GM12878 (cell line): Measurements from ENCODE around the gene SERPINA9. TPM values are rescaled to one million over a fixed set of nuclear protein-coding genes. Genes with fewer than 3 reads are reported as not detected.

Experiments used
- ATAC-seq: fragments of 200-7000 bp; cut with Tn5 transposase; 3 replicates; pipeline ENCODE4 v1.9.1; 2020; ENCODE audit warnings: mild to moderate bottlenecking, moderate library complexity
- BruUV-seq: library from RNA; stranded (reverse); fragments of 400-500 nt; replicated peaks from 2 replicates; lab custom pipeline; 2021; lab: Mats Ljungman, UMichigan
- CTCF ChIA-PET: fragments of 300-600 bp; sonication (Branson Sonifier 250); formaldehyde crosslinking; extraction: SDS; loops from one replicate; lab custom pipeline; 2021; ENCODE audit warnings: inconsistent platforms; lab: Yijun Ruan, JAX
- POLR2A ChIA-PET: fragments of 350-600 bp; formaldehyde crosslinking; extraction: SDS; loops from one replicate; lab custom pipeline; 2021; ENCODE audit warnings: inconsistent platforms; lab: Charles Lee
- RAD21 ChIA-PET: fragments of 300-600 bp; sonication (Branson Sonifier 250); formaldehyde crosslinking; loops from one replicate; lab custom pipeline; 2023; ENCODE audit warnings: antibody characterized with exemption; ENCODE audit not compliant: unreplicated experiment; lab: Charles Lee
- SMC1A ChIA-PET: fragments of 300-600 bp; sonication (Branson Sonifier 250); formaldehyde crosslinking; loops from one replicate; lab custom pipeline; 2023; ENCODE audit not compliant: unreplicated experiment, uncharacterized antibody; lab: Charles Lee
- DNase-seq: peaks from one replicate; pipeline ENCODE4 v3.0.0-alpha.2; 2011; ENCODE audit warnings: low read depth, low spot score
- FAIRE-seq: peaks from 3 replicates; lab custom pipeline; 2011; peaks lifted over from hg19 to GRCh38; lab: Jason Lieb, UNC
- H2AFZ ChIP-seq: 2 replicates; pipeline ENCODE4 v1.6.0; 2011; ENCODE audit warnings: low read depth, low read length, control low read depth; ENCODE audit not compliant: control insufficient read depth
- H3K27ac ChIP-seq: 2 replicates; pipeline ENCODE4 v1.5.1; 2011; ENCODE audit warnings: control low read depth; ENCODE audit not compliant: control insufficient read depth, insufficient read depth
- H3K27me3 ChIP-seq, 2 experiments: replicated peaks in 1 of 2; 2 replicates each; pipeline versions ENCODE4 v1.6.0 to v1.6.1; 2011; ENCODE audit warnings: low read length in 1 of 2; ENCODE audit not compliant: control insufficient read depth in 2 of 2, insufficient read depth in 2 of 2
- H3K36me3 ChIP-seq, 2 experiments: 2 replicates each; pipeline ENCODE4 v1.5.1; 2011; ENCODE audit warnings: low read length in 1 of 2; ENCODE audit not compliant: control insufficient read depth in 2 of 2, insufficient read depth in 2 of 2
- H3K4me1 ChIP-seq: 2 replicates; pipeline ENCODE4 v1.6.1; 2011; ENCODE audit warnings: mild to moderate bottlenecking, low read length, moderate library complexity, mixed read lengths; ENCODE audit not compliant: control insufficient read depth, insufficient read depth
- H3K4me2 ChIP-seq: 2 replicates; pipeline ENCODE4 v1.6.0; 2011; ENCODE audit warnings: control low read depth; ENCODE audit not compliant: control insufficient read depth, insufficient read depth
- H3K4me3 ChIP-seq: fragments of 200-600 bp; sonication (generic); 2 replicates; pipeline ENCODE4 v1.5.1; 2016
- H3K79me2 ChIP-seq: 2 replicates; pipeline ENCODE4 v1.6.0; 2011; ENCODE audit warnings: low read length; ENCODE audit not compliant: control insufficient read depth, insufficient read depth
- H3K9ac ChIP-seq: 2 replicates; pipeline ENCODE4 v1.8.0; 2011; ENCODE audit warnings: low read length, control low read depth, mixed read lengths; ENCODE audit not compliant: control insufficient read depth, insufficient read depth
- H3K9me3 ChIP-seq: replicated peaks from 3 replicates; pipeline ENCODE4 v1.5.1; 2011; ENCODE audit warnings: mild to moderate bottlenecking, low read length; ENCODE audit not compliant: control insufficient read depth, insufficient read depth
- H4K20me1 ChIP-seq: 2 replicates; pipeline ENCODE4 v1.6.0; 2011; ENCODE audit not compliant: control insufficient read depth, insufficient read depth
- EP300 ChIP-seq, 2 experiments: fragments of 150-350 bp in 1 of 2; IDR thresholded peaks; 2 replicates each; pipeline ENCODE4 v1.6.1; 2011 to 2012; ENCODE audit warnings: low read depth in 2 of 2, low read length in 2 of 2, borderline replicate concordance in 1 of 2, improper control_type of control experiment in 1 of 2, inconsistent platforms in 1 of 2; ENCODE audit not compliant: control insufficient read depth in 1 of 2
- MYB ChIP-seq: fragments of 150-350 bp; IDR thresholded peaks from 2 replicates; pipeline ENCODE4 v1.6.1; 2014; ENCODE audit warnings: mild to moderate bottlenecking, low read depth, low read length, borderline replicate concordance
- MYC ChIP-seq: IDR thresholded peaks from 2 replicates; pipeline ENCODE4 v1.6.1; 2011; ENCODE audit warnings: mild to moderate bottlenecking, low read length, moderate library complexity, inconsistent platforms; ENCODE audit not compliant: insufficient read depth, insufficient replicate concordance, insufficient read length, severe bottlenecking
- NBN ChIP-seq: fragments of 450-650 bp; IDR thresholded peaks from 2 replicates; pipeline ENCODE4 v1.6.1; 2016
- PAX5 ChIP-seq: IDR thresholded peaks from 2 replicates; pipeline ENCODE4 v1.6.1; 2011; ENCODE audit warnings: low read depth, low read length, borderline replicate concordance
- POU2F2 ChIP-seq: IDR thresholded peaks from 3 replicates; pipeline ENCODE4 v1.6.1; 2011; ENCODE audit warnings: low read depth, mild to moderate bottlenecking, low read length, borderline replicate concordance
- RFX5 ChIP-seq: IDR thresholded peaks from 2 replicates; pipeline ENCODE4 v1.6.1; 2011; ENCODE audit warnings: low read depth, low read length, improper control_type of control experiment
- SMARCA5 ChIP-seq: fragments of 450-650 bp; IDR thresholded peaks from 2 replicates; pipeline ENCODE4 v1.6.1; 2017; ENCODE audit warnings: mild to moderate bottlenecking
- ZNF207 ChIP-seq: fragments of 450-650 bp; IDR thresholded peaks from 2 replicates; pipeline ENCODE4 v1.6.1; 2014; ENCODE audit warnings: antibody characterized with exemption, mild to moderate bottlenecking, borderline replicate concordance
- ZZZ3 ChIP-seq: IDR thresholded peaks from 2 replicates; pipeline ENCODE4 v1.6.1; 2011; ENCODE audit warnings: low read depth; ENCODE audit not compliant: control insufficient read depth, insufficient read length
- WGBS: methylation state at CpG from one replicate; pipeline ENCODE4 v1.1.6; 2016; ENCODE audit warnings: low lambda C conversion rate; ENCODE audit not compliant: insufficient replicate concordance, insufficient coverage; ENCODE audit errors: missing lambda C conversion rate; 5-methylcytosine and 5-hydroxymethylcytosine counted together
- in situ Hi-C: fragments of 300-500 bp; cut with MboI; formaldehyde crosslinking; loops from 9 replicates; pipeline ENCODE4 v1.14.3; 2018; ENCODE audit warnings: mixed read lengths
- intact Hi-C: fragments of 100-400 bp; cut with micrococcal nuclease; formaldehyde crosslinking; loops from one replicate; pipeline ENCODE4 v1.14.2; 2022; ENCODE audit not compliant: unreplicated experiment
- polyA plus RNA-seq, 11 experiments: library from polyadenylated mRNA; depleted of rRNA in 4 of 11; unstranded in 6 of 11; stranded (reverse) in 5 of 11; fragments of >200 nt; fragmentation: Nextera tagmentation in 4 of 11; fragmentation: Illumina TruSeq in 1 of 11; extraction: Ambion mirVana in 4 of 11; extraction: Trizol in 1 of 11; gene quantifications; 1 replicate in 1 of 11; 2 replicates in 10 of 11; pipeline versions ENCODE4 v1.2.1 to v1.2.3, GENCODE V29; 2011 to 2016; ENCODE audit warnings: inconsistent platforms in 2 of 11, missing spikeins in 2 of 11, low read depth in 1 of 11
- total RNA-seq, 4 experiments: library from RNA; depleted of rRNA in 3 of 4; stranded (reverse); fragments of >200 nt in 3 of 4; fragmentation: Illumina TruSeq in 1 of 4; extraction: Trizol in 1 of 4; gene quantifications; 2 replicates each; pipeline versions ENCODE4 v1.2.1 to v1.2.3, GENCODE V29; 2013 to 2021
- TF ChIP-seq, protein P1 (sequence below), 3 experiments: IDR thresholded peaks in 2 of 3; conservative IDR thresholded peaks in 1 of 3; 2 replicates each; pipeline ENCODE4 v1.5.1; 2011; ENCODE audit warnings: low read depth in 3 of 3, low read length in 3 of 3, mild to moderate bottlenecking in 3 of 3, control low read depth in 2 of 3, moderate library complexity in 2 of 3, inconsistent platforms in 1 of 3, mixed read lengths in 1 of 3; ENCODE audit not compliant: control insufficient read depth in 2 of 3, insufficient read depth in 1 of 3; ENCODE audit errors: extremely low read depth in 1 of 3

The SERPINA9 gene
- total and polyA plus RNA-seq, 10 of the 15 experiments (the other 5 are each of a cell fraction or from before 2014, with no cell fraction given), result 0.05 TPM; not detected in 9

DNA sequence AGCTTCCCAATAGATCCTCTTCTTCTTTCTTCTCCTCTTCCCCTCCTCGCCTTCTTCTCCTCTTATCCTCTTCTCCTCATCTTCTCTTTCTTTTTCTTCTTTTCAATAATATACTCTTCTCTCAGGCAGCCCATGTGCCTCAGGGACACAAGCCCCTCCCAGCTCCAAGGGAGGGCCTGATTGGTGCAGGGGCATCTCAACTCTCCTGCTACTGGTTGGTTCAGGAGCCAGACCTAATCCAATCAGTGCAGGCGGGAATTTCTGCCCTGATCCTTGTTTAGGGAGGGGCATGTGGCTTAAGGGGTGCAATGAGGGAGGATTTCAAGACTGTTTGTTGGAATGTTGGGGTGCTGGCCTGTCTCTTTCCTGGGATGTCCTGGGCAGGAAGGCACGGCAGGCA is 24.3 kb upstream of the SERPINA9 start:
- DNase-seq (no peak), FAIRE-seq (no peak), ATAC-seq (no peak)
- H3K27ac ChIP-seq, result no peak overlapping the region
- SMC1A ChIA-PET, result no interaction called here
- H3K27me3 ChIP-seq, result no peaks in the 10 kb centered on the region; a peak in 1 of 4 replicates
- in situ Hi-C loops (no loop called here), intact Hi-C loops (no loop called here)
- H3K4me2 ChIP-seq, result no peak overlapping the region
- no TSS peak for BruUV-seq
- H3K9me3 ChIP-seq, result no peaks in the 10 kb centered on the region
- H3K79me2 ChIP-seq, result no peaks in the 10 kb centered on the region
- no peaks in the 10 kb centered on the region for H3K36me3 ChIP-seq
- RAD21 ChIA-PET, result no interaction called here
- CTCF ChIA-PET, result no interaction called here
- no peak for TF ChIP-seq ZNF207
- no peak for TF ChIP-seq EP300 (IDR thresholded peaks at IDR 0.05; ENCODE audit: borderline replicate concordance in 1 of 2, control insufficient read depth in 1 of 2, low read depth in 2 of 2, low read length in 2 of 2)
- TF ChIP-seq MYC, result no peak
- TF ChIP-seq, protein P1, sequence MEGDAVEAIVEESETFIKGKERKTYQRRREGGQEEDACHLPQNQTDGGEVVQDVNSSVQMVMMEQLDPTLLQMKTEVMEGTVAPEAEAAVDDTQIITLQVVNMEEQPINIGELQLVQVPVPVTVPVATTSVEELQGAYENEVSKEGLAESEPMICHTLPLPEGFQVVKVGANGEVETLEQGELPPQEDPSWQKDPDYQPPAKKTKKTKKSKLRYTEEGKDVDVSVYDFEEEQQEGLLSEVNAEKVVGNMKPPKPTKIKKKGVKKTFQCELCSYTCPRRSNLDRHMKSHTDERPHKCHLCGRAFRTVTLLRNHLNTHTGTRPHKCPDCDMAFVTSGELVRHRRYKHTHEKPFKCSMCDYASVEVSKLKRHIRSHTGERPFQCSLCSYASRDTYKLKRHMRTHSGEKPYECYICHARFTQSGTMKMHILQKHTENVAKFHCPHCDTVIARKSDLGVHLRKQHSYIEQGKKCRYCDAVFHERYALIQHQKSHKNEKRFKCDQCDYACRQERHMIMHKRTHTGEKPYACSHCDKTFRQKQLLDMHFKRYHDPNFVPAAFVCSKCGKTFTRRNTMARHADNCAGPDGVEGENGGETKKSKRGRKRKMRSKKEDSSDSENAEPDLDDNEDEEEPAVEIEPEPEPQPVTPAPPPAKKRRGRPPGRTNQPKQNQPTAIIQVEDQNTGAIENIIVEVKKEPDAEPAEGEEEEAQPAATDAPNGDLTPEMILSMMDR (IDR thresholded peaks at IDR 0.05 in 2 of 3, conservative IDR thresholded peaks at IDR 0.05 in 1 of 3; ENCODE audit: control insufficient read depth in 2 of 3, extremely low read depth in 1 of 3, insufficient read depth in 1 of 3, low read depth in 3 of 3, low read length in 3 of 3), result no peak
- TF ChIP-seq NBN, result no peak
- no peak for TF ChIP-seq SMARCA5
- TF ChIP-seq PAX5, result no peak
- no peak for TF ChIP-seq RFX5
- TF ChIP-seq POU2F2, result no peak
- no peak for TF ChIP-seq MYB
- TF ChIP-seq ZZZ3, result no peak
- no peak overlapping the region for H3K4me3 ChIP-seq
- WGBS, result 13% methylated on average over 3 of the region's 3 CpGs
- no peak overlapping the region for H2AFZ ChIP-seq
- H4K20me1 ChIP-seq, result no peaks in the 10 kb centered on the region
- no peak overlapping the region for H3K9ac ChIP-seq
- POLR2A ChIA-PET, result no interaction called here
- H3K4me1 ChIP-seq, result no peaks in the 10 kb centered on the region
